SK-N-MC (cell line): ENCODE results near the gene PTPN4.

Source experiments
- FOXP2 ChIP-seq: optimal IDR thresholded peaks from 2 replicates; pipeline ENCODE3; 2011; ENCODE audit warnings: mild to moderate bottlenecking, moderate library complexity; ENCODE audit not compliant: insufficient read depth; ENCODE audit errors: extremely low read length, control extremely low read depth
- POLR2AphosphoS5 ChIP-seq: IDR thresholded peaks from 2 replicates; pipeline ENCODE4 v1.6.1; 2012; ENCODE audit warnings: mild to moderate bottlenecking, low read depth, low read length, borderline replicate concordance

- TF ChIP-seq POLR2AphosphoS5 (no peak), FOXP2 (no peak)
Observed at GRCh38 chr2:119950966-119951365, 191.2 kb downstream of the PTPN4 start.
